Measurements from ENCODE around the gene ELF4.

The ELF4 gene

DNA sequence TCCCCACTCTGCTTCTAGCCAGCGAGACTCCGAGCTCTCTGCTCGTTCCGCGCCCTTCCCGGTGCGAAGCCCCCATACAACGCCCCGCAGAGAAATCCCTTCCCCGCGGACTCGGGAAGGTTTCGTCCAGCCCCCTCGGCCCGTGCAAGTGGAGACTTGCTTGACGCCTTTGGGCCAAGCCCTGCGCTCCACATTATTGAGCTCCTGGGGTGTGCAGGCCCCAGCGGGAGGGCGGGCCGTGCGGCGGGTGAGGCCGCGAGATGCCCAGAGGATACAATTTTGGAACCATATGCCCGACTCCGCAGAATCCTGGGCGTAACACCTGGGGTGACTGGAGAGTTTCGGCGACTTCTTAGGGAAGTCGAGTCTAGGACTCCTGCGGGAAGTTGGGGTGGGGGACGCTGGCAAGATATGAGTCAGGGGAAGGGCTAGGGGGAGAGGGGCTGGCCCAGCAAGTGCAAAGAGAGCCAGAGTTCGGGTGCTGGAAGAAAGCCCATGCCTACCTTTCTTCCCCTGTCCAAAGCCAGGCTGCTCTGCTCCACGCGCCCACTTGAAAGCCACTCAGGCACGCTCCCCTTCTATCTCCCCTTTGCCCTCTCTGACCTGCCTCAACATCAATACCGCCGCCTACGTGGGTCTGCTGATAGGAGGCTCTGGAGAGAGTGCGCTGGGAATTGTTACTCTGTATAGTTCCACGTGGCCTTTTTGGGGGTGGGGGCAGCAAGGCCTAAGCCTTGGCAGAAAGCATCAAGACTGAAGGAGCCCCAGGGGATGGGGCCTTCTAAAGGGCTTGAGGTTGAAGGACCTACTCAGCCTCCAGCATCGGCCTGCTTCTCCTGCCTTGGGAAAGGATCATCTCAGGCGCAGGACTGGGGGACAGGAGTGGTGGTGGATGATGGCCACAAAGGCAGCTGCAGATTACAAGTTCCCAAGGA, 1.2 kb upstream of the ELF4 start:
- no peak for DNase-seq

DNA sequence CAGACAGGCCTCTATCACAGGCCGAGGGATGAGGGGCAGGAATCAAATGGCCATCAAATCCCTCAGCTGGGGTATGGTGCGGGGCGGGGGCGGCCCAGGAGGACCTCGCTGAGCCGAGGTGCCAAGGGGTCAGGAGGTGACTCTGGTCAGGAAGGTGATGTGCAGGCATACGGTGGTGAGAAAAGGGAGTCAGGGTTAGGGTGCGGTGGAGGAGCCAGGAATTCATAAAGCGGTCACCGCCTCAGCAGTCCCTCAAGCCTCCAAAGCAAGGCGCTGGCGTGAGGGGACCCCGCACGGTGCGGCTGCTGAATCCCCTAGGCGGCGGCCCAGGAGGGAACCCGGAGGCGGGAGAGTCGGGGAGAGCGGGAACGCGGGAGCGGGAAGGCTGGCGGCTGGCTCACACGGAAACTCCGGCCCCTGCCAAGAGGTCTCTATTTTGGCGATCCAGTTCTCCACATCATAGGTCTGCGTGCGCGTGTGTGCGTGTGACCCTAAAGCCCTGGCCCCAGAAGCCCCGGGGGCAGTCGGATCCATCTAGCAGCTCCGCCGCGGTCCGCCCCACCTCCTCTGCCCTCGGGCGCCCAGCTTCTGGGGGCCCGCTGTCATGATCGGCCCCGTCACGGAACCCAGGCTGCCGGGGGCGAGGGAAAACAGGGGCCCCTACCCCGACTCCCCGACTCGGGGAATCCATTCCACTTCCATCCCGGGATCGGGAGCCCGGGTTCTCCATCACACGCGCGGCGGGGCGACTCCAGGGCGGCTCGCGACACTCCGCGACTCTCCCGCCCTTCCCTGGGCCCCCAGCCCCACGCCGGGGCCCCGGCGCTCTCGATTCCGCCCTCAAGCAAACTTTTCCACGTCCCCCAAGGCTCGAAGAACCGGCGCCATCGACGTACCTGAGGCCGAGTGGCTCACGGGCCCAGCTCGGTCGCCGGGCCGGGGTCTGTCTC, 593 bp downstream of the ELF4 start:
- peak; percentile 16 for DNase-seq

DNA sequence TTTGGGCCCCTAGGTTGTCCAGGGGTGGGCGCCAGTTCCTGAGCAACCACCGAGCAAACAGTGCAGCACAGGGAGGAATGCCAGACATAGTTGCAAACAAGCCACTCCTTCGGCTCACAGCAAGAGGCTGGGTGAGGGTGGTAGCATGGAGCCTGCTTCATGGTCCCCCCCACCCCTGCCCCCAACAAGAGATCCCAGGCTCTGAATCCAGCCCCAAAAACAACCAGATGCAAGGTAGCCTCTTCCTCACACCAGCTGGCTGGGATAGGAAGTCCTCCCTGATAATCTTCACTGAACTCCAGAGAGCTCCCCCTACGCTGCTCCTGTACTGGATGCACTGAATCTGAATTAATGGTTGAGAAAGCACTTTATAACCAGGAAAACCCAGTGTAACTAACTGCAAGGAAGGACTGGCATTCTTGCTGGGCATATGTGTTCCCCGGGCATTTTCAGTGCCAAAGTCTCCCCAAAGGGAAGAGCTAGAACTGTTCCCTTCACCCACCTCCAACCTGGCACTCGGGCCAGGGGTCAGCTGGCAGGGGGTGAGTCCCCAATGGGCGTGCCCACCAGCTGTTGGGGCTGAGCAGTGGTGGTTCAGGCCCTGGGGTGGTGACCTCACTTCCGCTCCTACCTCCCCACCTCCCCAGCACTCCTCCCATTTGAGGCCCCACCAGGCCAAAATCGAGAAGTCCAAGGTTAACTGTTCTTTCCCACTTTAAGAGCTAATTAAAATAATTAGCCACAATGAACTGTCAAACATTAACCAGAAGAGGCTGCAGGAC, 1.5 kb downstream of the ELF4 start:
- DNase-seq, result peak; percentile 15

DNA sequence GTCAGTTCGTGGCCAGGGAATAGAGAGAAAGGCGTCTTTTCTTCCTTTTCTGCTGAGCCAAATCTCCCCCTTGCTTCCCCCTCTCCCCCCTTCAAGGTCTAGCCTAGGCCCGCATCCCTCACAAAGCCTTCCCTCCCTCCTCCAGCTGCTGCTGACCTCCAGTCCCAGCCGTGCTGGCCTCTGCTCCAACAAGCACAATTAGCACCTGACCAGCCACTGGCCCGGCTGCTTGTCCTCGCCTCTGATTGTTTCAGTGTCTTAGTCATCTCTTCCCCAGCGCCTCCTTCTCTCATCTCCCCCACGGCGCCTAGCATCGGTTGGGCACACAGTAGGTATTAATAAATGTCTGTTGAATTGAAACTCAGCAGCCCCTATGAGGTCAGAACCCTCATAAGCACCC, 4.2 kb downstream of the ELF4 start:
- no peak for DNase-seq

DNA sequence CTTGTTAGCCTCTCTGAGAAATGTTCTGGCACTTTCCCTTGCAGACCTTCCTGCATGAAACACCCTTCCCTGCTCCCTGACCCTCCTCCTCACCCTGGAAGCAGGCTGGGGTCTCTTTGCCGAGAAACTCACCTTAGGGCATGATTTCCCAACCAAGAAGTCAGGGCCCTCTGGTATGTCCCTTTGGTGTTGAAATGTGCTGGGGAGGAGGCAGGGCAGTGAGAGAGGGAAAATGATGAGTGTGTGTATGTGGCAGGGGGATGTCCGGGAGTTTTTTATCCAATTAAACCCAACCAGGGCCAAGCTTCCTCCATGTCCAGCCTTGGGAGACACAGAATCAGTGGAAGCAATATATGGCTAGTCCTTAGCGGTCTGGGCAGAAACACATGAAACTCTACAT, 5.1 kb downstream of the ELF4 start:
- DNase-seq, result no peak

DNA sequence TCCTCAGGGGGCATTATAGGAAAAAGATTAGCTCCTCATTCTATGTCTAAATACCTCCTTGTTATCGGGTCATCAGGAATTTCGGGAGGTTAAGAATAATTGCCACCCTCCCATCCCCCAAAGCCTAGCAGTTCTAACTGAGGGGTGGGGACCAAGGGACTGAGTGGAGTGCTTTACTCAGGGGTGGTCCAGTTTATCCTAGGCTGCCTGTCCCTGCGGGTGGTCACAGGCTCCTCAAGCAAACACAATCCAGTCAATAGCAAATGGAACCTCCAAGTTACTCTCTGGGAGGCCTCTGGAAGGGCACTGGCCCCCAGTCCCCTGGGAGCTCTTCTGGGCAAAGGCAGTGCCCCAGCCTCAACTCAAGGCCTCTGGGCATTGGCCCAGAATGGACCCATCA, 6.7 kb downstream of the ELF4 start:
- DNase-seq, result no peak

DNA sequence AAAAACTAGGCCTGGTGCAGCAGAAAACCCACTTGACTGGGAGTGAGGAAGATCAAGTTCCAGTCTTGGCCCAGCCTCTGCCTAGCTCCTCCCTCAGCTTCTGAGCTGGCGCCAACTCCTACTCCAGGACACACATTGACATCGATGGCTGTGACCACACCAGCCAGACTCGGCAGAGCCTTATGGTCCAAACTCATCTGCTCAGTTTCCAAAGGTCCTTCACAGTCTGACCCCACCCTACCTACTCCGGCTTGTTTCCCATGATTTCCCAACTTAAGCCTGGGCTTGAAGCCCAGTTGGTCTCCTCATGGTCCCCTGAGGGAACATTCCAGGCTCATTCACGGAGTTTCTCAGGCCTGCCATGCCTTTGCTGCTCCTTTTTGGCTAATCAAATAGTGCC, 10.1 kb downstream of the ELF4 start:
- no peak for DNase-seq

DNA sequence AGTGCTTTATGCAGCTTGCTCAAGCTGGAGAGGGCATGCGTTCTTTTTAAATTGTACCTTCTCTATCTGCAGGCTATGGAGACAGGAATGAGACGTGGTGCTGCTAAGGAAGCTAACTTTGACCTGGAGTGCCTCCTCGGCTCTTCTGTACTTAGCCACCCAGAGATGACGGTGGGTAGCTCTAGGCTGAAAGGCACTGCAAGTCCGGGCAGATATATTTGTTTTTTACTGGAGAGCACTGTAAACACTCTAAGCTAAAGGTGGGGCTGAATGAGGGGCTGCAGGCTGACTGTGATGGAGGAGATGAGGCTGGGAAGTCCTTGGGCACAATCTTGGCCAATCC, 12.1 kb downstream of the ELF4 start:
- no peak for DNase-seq

DNA sequence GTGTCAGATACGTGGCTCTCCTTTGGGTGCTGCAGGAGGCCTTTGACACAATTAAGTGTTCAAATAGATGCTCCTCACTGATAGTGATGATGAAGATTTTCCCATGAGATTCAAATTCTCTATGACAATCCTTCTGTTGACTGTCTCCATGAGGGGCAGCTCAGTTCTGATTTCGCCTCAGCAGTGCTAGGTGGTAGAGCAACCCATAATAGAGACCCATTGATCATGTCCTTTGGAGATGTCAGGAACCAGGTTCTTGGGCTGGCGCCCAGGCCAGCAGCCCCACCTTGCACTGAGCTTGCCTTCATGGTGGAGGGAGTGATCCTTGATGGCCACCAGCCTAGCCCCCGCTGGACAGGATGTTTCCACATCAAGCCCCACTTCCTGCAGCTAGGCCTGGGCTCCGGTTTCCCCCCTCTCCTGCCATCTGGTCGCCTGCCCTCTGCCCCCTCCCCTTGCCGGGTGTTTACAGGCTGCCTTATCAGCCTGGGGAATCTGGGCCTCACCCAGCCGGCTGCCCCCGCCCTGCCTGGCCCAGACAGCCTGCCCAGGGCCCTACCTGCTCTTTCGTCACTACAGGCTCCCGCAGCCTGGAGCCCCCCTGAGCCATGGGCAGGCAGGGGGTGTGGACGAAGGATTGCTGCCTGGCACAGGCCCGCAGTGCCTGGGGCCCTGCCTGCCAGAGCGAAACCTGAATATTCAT, 12.6 kb downstream of the ELF4 start:
- DNase-seq, result no peak

DNA sequence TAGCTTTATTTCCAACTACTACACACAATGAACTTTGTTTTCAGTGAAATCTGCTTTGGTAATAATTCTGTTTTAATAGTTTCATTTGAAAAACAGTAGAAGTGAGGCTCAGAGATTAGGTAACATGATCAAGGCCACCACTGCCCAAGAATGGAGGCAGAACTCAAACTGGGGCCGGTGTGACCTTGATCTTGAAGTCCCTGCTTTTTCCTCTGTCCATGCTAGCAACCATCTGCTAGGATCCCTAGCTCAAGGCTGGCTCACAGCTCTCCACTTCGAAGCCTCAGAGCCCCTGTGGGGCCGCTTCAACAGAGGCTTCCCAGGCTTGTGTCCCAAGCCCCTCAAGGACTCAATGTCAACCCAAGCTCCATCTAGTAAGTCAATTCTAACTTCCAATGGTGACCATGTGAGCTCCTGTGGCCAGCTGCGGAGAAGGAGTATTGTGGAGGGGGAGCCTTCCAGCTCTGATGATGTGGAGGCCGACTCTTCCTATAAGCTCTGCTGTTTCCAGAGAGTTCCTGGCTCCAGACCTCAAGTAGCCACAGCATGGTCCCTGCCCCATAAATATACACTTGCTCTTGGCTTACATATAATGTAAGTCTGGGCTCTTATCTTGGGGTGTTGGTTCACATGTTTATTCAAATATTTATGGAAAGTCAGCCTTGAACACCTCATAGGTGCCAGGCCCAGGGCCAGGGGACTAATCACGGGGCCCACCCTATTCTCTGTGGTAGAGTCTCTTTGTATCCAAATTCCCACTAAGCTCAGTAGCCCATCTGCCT, 14.9 kb downstream of the ELF4 start:
- no peak for DNase-seq

DNA sequence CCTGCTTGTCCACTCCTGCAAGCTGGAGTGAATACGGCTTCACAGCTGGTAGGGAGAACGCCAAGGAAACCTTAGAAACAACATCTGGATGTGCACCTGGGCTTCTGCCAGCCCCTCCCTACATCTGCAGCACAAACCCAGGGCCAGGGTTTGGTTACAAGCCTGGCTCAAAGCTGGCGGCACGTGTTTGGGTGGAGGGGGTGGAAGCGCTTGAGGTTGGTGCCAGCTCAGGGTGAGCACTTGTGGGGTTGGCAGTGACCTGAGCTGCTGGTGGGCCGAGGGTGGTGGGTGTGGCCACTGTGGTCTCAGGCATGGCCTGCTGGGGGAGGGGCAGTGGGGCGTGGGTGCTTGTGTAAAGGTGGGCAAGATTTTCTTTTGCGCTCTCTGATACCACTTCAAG, 15.6 kb downstream of the ELF4 start:
- DNase-seq, result no peak

DNA sequence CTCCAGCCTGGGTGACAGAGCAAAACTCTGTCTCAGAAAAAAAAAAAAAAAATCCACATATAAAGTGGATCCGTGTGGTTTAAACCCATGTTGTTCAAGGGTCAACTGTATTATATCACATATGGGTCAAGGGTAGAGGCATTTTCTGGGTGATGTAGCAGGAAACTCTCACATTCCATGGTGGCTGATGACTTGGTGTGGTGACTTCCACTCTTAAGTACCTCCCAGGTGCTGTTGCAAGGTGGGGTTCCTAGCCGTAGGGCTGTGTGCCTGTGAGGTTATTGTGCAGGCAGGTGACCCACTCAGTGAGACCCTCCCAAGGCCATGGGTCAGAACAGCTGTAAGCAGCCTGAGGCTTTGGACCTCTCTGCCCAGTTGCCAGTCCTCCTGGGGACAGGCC, 17.0 kb downstream of the ELF4 start:
- DNase-seq, result no peak

DNA sequence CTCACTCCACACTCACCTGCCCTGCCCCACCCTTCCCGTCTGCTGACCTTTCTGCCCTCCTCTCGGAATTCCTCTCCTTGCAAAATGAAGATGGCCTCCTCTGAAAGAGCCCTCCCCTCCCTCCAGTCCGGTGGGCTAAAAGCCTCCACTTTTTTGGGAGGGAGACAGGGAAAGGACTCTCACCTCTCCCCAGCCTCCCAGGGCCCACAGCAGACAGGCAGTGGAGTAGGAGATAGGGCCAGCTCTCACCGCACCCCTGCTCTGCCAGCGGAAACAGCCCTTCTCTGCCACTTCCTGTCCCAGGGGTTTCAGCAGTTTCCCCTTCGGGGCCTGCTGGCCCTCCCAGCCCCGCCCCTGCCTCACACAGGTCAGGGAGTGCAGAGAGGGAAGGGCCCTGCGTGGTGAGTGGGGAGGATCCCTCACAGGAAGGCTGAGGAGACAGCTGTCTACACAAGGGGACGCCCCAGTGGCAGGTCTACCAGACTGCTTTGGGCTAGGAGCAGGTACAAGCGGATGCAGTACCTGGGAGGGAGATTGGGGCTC, 18.2 kb downstream of the ELF4 start:
- peak; percentile 65 for DNase-seq

DNA sequence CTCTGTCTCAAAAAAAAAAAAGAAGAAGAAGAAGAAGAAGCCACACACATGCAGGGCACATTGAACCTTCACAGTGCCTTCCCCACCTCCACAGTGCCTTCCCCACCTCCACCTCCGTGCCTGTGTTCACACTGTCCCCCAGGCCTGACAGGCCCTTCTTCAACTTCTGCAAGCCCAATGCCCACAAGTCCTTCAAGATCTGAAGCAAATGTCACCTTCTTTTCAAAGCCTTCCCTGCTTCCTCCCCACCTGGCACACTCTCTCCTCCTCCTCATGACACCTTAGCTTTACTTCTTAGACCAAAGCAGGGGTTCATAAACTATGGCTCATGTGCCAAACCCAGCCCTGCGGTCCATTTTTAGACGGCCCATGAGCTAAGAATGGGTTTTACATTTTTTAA, 19.9 kb downstream of the ELF4 start:
- no peak for DNase-seq

DNA sequence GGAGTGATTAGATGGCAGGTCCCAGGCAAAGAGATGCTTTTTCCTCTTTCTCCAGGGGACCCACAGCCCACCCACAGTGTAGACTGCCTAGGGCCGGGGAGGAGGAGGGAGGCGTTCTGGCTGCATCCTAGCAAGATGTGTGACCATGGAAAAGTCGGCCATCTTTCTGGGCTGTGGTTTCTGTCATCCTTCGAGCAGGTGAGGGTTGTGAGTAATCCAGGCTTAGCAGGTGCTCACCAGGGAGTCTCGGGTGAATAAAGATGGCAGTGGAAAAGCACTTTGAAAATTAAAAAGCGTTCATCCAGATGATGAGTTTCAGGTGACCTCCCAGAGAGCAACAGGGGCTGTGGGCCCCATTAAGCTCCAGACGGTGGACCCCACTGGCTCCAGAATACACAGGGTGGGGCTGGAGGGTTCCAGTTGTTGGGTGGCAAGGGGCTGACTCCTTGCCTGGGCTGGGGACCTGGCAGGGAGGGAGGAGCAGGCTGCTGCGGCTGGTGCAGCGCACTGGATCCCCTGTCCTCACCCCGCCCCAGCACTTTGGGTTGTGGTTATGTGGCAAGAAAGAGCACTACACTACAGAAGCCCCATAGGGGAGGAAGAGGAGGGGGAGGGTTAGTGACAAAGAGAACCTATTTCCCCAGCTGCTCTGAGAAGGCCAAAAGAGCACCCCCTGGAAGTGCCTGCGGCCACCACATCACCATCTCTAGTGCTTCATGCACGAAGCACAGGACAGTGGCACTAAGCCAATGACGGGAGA, 23.7 kb downstream of the ELF4 start:
- peak; percentile 52 for DNase-seq

DNA sequence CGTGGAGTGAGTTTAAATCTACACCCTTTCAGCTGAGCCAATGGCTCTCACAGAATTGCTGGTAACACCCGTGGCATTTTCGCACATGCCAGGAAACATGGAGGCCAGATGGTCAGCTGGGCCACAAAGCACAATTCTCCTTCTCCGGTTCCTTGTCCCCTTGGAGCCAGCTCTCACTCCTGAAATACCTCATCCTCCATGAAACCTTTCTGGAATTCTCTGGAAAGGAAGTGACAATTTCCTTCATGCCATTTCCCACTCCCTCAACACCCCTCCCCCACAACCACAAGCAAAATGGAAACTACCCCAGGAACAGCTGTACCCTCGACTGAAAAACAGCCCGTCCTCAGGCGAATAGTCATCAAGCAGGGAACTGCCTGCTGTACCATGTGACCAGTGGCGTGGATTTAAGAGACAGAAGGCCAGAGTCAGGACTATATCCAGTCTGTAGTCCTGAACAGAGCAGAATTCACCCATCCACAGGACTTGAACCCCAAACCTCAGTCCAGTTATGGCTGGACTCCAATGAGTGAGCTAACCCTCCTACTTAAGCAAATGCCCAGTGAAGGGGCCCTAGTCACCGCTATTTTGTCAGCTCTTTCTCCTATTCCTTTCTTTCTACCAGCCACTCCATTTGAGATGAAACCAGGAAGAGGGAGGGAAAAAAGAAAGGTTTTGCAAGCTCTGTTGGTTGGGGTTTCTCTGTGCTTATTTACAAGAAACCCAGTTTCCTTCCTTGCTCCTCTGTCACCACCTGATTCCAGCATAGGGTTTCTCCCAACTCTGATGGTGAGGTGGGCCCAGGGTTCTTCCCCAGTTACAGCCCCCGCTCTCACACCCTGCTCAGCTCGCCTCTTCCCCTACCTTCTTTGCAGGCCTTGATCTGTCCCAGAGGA, 24.5 kb downstream of the ELF4 start:
- no peak for DNase-seq

DNA sequence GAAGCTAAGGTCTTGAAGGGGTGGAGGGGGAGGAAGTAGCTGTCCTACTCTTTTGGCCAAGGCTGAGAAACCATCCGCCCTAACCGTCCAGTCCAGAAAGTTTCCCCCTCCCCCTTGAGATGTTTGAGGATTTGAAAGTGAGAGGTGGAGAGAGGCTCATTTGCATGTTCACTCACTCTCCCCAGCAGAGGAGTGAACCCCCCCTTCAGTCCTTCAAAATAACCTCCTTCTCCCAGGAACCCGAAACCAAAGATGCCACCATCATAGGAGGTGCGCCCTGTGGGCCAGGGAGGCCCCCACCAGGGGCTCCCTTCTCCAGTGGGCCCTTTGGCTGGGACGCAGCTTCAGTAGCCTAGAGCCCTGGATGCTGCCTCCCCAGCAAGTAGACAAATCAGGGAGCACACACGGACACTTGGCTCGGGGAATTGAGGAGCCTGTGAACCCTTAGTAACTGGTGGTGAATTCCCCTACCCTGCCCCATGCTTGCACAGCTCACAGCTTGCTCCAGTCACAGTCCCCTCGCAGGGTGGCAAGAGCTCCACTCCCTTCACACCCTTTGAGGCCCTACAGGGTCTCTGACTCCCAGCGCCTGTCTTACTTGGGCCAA, 25.6 kb downstream of the ELF4 start:
- DNase-seq, result peak; percentile 13

DNA sequence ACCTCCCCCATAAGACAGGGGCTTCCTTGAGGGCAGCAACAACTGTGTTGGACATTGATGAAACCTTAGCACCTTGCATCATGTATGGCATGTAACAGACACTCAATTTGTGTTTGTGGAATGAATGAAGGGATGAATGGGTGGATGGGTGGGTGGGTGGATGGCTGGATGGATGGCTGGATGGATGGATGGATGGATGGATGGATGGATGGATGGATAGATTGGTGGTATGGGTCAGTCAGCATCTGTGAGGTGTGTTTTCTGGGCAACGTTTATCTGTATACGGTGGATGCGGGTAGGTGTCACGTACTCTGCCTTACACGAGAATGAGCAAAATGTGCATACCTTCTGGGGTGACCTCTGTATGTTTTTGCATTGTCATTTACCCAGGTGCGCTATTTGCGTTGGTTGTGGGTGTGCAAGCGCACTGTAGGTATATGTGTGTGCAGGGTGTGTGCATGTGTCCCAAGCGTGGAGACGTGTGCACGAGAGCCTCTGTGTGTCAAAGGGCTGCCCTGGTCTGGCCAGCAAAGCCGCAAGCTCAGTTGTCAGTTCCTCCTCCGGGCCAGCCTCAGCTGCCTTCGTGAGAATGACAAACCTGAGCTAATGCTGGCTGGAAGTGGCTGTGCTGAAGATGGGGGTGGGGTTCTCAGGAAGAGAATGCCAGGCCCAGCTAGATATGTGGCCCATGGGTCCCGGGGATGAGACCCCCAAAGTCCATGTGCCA, 26.5 kb downstream of the ELF4 start:
- no peak for DNase-seq
